VCaP (cell line): Measurements from ENCODE around the gene SMS.

Source experiments
- H3K27ac ChIP-seq: fragments of 450-650 bp; 2 replicates; pipeline ENCODE4 v1.5.1; 2017
- CTCF ChIP-seq: fragments of 450-650 bp; conservative IDR thresholded peaks from 2 replicates; pipeline ENCODE4 v1.5.1; 2017; ENCODE audit warnings: mild to moderate bottlenecking, moderate library complexity

The SMS gene

GRCh38 chrX:21982311-21982710 lies 41.8 kb downstream of the SMS start:
- H3K27ac ChIP-seq = no peak overlapping the region
- no peak for TF ChIP-seq CTCF

GRCh38 chrX:21985332-21985777 lies 44.8 kb downstream of the SMS start:
- peak; percentile 91 for TF ChIP-seq CTCF
- H3K27ac ChIP-seq = no peak overlapping the region

DNA sequence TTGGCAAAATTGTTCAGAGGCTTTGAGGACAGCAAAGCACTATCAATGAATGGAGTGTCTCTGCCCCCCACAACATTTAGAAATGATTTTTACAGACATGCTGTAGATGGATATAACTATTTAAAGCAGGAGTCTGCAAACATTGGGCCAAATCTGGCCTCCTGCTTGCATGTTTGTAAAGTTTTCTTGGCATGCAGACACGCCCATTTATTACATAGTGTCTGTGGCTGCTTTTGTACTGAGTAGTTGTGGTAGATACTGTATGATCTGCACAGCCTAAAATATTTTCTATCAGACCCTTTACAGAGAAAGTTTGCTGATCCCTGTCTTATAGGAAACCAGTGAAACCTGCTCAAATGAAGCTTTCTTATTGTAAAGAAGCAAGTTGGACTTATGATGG lies 46.1 kb downstream of the SMS start:
- H3K27ac ChIP-seq = no peak overlapping the region
- TF ChIP-seq CTCF = no peak

DNA sequence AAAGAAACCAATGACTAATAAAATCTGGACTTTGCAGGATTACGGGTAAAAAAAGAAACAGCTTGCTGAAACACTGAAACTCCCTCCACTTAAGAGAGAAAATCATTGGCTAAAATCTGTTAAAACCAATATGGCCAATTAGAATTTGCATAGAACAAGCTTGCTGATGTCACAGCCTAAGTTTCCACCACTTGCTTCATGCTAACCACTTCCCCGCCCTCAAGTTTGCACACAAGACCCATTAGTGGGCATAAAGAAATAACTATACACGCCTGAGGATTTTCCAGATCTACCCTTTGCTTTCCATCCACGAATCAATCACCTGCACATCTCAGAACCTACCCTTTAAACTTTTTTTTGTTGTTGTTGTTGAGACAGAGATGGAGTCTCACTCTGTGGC lies 48.9 kb downstream of the SMS start:
- TF ChIP-seq CTCF = no peak
- H3K27ac ChIP-seq = no peak overlapping the region

- no peak for TF ChIP-seq CTCF
- H3K27ac ChIP-seq = no peak overlapping the region
Observed at GRCh38 chrX:21990832-21991231, 50.3 kb downstream of the SMS start.

DNA sequence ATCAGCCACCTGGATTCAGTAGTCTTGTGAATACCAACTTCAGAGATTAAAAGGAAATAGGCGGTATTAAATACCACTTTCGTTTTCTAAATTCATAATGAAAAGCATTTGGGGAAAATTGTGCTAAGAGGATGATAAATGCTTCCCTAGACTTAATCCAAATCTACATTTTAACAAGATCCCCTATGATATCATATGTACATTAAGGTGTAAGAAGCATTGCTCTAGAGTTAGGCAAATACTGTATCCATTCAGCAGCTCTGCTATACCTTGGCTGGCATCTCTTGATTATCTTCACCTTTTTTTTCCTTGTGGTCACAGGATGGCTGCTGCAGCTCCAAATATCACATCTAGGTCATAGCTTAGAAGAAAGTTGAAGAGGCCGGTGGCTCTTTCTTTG lies 51.0 kb downstream of the SMS start:
- no peak for TF ChIP-seq CTCF

DNA sequence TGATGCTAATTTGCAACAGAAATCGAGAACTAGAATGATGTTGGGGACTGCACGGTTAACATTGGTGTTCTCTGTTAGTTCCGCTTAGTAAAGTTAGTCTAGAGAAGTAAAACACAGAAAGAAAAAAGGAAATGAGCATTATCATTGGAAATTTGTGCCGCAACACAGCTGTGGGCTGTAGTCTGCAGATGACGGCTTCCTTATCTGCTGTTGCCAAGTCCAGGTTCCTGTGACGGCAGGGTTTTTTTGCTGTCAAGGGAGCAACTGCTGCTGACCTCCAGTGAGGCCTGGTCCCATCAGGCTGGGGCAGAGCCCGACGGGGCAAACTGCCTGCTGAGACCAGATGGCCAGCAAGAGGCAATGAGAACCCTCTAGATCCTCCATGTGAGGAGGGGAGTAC lies 52.8 kb downstream of the SMS start:
- H3K27ac ChIP-seq = no peak overlapping the region
- no peak for TF ChIP-seq CTCF

More for the DNA sequence above, 51.0 kb downstream of the SMS start:
- no peak overlapping the region for H3K27ac ChIP-seq

DNA sequence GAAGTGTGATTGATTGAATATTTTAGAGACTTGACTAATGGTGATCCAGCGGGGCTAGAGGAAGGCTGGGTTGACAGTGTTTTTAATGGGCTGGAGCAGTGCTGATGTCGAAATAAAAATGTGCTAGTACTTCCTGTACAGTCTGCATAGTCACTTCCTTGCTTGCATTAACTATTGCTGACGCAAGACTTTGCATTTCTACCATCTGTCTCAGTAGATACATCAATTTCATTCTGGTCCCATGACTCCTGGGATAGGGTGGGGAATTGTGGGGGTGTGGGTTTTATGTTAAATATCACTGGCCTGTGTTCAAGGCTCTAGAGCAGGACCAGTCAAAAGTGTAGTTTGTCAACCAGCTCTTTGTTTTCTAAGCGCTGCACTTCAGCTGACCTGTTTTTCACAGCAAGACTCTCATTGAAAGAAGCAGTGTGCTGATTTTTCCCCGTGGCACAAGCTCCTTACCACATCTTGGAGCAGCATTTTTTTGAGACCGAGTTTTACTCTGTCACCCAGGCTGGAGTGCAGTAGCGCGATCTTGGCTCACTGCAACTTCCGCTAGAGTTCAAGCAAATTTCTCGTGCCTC lies 56.5 kb downstream of the SMS start:
- TF ChIP-seq CTCF = no peak
- H3K27ac ChIP-seq = no peak overlapping the region
